Inferior parietal cortex (tissue), 1 donor: Measurements from ENCODE around the gene LAMTOR1.

Experiments
- DNase-seq: peaks from one replicate; pipeline ENCODE4 v3.0.0-alpha.2; 2016; ENCODE audit errors: extremely low spot score

The LAMTOR1 gene

DNA sequence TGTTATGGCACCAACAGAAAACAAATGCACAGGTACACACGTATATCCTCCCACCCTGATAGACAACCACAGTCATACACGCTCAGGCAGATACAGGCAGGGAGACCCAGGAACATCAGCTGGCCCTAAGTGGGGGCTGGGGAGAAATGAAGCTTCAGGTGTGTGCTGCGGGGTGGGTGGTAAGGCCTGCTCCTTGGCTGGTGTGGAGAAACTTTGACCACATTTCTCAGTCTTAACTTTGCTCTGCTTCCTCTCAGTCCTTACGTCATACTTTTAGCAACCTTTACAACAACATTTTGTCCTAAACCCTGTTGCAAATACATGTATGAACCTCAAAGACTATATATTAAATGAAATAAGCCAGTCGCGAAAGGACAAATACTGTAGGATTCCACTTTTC lies 16.1 kb upstream of the LAMTOR1 start:
- no peak for DNase-seq

DNA sequence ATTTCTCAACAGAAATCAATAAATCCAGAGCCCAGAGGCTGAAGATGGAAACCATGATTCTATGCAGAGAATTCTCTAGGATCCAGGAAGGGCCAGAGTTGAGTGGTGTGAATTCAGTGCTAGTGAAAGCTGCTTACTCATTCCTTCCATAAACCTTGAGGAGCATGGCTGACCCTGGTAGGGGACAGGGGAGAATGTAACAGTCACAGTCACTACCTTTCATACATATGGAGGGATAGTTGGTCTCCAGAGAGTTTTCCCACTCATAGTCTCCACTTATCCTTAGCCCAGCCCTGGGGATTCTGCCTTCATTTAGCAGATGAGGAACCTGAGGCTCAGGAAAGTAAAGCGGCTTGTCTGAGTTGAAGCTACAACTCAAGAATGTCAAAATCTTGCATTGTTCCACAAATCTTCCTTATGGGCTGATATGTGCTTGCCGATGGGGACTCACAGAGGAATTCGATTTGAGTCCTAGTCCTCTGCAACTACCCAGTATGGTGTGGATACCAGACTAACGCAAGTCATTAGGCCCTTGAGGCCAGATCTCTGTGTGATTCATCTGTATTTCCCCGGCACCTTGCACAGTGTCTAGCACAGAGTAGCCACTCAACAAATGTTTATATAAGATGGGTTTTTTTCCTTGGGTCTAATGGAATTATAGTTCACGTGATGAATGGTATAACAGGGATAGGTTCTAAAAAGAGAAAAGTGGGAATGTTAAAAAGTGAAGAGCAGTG lies 13.1 kb upstream of the LAMTOR1 start:
- DNase-seq: no peak

- no peak for DNase-seq
These were observed 11.5 kb upstream of the LAMTOR1 start for GRCh38 chr11:72114570-72114969.

GRCh38 chr11:72112978-72113808 lies 10.1 kb upstream of the LAMTOR1 start:
- DNase-seq: no peak

- peak; percentile 100 for DNase-seq
These were observed 9.3 kb upstream of the LAMTOR1 start, which contains the start of gene ANAPC15 for GRCh38 chr11:72112143-72112977. TSS of gene ANAPC15 (minus strand) at chr11:72112695. CDS start at chr11:72111276, 1,419 bp downstream.

DNA sequence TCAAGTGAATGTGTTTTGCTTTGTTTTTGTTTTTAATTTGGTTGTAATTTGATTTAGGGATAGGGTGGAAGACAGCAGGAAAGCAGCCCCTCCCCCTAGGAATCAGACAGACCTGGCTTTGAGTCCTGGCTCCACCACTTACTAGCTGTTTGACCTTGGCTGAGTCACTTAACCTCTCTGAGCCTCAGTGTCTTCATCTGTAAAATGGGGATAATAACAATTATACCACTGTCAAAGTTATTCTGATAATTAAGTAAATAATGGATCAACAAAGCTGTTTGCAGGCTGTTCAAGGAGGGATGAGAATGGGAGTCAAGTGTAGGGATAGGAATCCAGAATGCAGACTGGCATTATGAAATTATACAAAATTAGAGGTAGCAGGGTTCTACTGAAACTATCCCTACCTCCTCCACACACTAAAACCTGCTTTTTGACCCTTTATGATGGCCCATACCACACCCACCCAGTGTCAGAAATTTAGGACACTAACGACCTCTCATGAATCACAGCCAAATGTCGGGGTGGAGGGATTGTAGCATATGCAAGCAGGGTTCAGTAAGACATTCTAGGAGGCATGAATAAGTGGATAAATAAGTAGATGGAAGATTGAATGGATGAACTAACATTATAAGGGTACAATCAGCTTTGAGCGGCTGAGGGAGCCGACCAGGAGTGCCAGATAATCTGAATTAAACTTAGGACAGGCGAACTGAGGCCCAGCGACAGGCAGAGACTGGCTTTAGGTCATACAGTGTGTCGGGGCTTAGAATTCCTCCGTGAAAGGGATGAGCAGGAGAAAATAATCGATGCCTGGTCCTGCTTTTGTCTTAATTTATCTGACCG lies 8.4 kb upstream of the LAMTOR1 start:
- no peak for DNase-seq

DNA sequence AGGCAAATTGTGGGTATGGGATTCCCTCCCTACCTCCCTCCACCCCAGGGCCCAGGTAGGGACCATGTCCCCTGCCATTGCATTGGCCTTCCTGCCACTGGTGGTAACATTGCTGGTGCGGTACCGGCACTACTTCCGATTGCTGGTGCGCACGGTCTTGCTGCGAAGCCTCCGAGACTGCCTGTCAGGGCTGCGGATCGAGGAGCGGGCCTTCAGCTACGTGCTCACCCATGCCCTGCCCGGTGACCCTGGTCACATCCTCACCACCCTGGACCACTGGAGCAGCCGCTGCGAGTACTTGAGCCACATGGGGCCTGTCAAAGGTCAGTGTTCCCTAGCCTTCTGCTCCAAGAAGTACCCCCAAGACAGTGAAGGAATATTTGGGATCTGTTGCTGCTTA lies 2.8 kb upstream of the LAMTOR1 start, which contains the start of gene TOMT:
Gene TOMT (plus strand): TSS at position 37 of the 400 bp plus-strand sequence. CDS start 28 bp downstream, at position 65.
- DNase-seq: no peak

- DNase-seq: no peak
These were observed 664 bp upstream of the LAMTOR1 start for GRCh38 chr11:72103754-72104167.

GRCh38 chr11:72102631-72102945 lies 509 bp downstream of the LAMTOR1 start:
- no peak for DNase-seq

GRCh38 chr11:72102162-72102561 lies 935 bp downstream of the LAMTOR1 start:
- no peak for DNase-seq

GRCh38 chr11:72100462-72100861 lies 2.6 kb downstream of the LAMTOR1 start:
- no peak for DNase-seq

DNA sequence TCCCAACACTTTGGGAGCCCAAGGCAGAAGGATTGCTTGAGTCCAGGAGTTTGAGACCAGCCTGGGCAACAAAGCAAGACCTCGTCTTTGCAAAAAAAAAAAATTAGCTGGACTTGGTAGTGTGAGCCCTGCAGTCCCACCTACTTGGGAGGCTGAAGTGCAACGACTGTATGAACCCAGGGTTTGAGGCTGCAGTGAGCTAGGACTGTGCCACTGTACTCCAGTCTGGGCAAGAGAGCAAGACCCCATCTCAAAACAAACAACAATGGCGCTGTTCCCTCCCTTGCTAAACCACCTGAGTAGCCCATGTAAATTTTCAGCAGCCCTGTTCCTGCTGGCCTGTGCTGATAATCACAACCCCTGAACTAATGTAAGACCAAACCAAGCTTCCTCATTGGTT lies 3.1 kb downstream of the LAMTOR1 start:
- no peak for DNase-seq

DNA sequence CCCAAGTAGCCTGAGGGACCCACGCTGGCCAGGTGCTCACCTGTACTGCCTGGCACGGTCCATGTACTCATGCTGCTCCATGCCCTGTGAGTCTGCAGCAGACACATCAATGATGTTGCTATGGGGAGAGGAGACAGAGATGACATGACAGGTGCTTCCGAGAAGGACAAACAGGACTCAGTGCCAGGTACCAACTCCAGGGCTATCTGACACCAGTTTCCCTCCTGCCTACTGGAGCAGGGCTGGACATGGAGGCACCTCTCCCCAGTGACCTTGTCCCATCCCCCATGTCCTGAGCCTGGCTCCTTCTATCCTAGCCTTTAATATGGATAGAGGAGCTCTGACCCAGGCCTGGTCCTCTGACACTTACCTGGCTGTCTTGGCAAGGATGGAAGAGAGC lies 4.4 kb downstream of the LAMTOR1 start:
- no peak for DNase-seq

GRCh38 chr11:72091292-72091691 lies 11.8 kb downstream of the LAMTOR1 start:
- DNase-seq: peak; percentile 82

GRCh38 chr11:72088076-72088808 lies 14.9 kb downstream of the LAMTOR1 start:
- no peak for DNase-seq

GRCh38 chr11:72085621-72086351 lies 17.3 kb downstream of the LAMTOR1 start:
- peak; percentile 82 for DNase-seq

DNA sequence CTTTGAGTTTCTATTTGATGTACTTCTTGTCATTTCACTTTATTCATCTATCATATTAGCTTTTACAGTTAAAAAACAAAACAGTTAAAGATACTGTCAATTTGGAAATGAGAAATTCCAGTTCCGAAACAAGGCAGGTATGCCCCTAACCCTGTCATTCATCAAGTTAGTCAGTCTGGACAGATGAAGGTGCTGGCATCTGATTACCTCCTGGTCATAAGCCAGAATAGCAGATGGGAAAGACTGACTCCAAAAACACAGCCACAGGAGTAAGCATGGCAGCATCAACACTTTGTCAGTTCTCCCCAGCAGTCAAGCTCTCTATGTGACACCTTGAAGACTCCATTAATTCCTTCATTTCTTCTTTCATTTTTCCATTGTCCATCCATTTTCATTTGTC lies 18.1 kb downstream of the LAMTOR1 start:
- no peak for DNase-seq

- no peak for DNase-seq
These were observed 19.0 kb downstream of the LAMTOR1 start for GRCh38 chr11:72084076-72084475.

GRCh38 chr11:72083414-72083813 lies 19.7 kb downstream of the LAMTOR1 start:
- DNase-seq: no peak
